Measurements from ENCODE around the gene EPHX1. TPM values are rescaled to one million over a fixed set of nuclear protein-coding genes. Genes with fewer than 3 reads are reported as not detected.
"Not testable (repeated sequence)": the region's sequence is repeated elsewhere in the genome, so short reads cannot be mapped to it uniquely, and the experiment has no call there.

The EPHX1 gene
- total and polyA plus RNA-seq, 7 donors, result 19.4 to 209 (median 95.8) TPM

DNA sequence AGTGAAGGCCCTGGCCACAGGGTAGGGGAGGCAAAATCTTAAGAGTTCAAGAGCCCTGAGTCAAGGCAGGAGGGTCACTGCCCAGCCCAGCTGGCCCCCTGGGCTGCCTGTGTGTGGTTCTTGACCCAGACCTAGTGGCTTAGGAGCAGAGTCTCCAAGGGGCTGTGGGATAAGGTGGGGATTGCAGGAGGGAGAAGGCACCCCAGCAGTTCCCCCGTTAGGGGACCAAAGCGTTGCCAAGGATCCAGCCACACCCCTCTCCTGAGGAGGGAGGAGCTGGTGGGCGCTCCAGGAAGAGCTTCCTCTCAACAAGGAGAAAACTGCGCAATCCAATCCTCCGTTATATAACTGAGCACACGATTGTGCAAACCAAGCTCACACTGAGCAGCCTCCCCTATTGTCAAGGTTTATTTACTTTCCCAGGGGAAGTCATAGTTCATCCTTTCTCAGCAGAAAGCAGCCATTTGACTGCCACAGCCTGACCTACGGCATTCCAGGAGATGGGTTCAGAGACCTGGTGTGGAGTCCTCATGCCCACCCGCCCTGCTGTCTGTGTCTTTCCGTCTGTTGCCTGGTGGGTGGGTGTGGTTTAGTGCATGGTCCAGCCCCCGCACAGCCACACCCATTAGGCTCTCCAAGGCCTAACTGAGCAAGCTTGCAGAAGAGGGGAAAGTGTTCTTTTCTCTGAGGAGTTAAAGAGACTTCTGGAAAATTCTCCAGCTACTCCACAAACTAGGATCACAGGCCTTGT, 3.5 kb downstream of the EPHX1 start:
- TF ChIP-seq, protein P1, sequence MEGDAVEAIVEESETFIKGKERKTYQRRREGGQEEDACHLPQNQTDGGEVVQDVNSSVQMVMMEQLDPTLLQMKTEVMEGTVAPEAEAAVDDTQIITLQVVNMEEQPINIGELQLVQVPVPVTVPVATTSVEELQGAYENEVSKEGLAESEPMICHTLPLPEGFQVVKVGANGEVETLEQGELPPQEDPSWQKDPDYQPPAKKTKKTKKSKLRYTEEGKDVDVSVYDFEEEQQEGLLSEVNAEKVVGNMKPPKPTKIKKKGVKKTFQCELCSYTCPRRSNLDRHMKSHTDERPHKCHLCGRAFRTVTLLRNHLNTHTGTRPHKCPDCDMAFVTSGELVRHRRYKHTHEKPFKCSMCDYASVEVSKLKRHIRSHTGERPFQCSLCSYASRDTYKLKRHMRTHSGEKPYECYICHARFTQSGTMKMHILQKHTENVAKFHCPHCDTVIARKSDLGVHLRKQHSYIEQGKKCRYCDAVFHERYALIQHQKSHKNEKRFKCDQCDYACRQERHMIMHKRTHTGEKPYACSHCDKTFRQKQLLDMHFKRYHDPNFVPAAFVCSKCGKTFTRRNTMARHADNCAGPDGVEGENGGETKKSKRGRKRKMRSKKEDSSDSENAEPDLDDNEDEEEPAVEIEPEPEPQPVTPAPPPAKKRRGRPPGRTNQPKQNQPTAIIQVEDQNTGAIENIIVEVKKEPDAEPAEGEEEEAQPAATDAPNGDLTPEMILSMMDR (IDR thresholded peaks at IDR 0.05), result no peak
- Histone ChIP-seq H3K27me3 (ENCODE audit: insufficient read depth in 3 of 3, low read length in 2 of 3) (no peaks in the 10 kb centered on the region), H3K4me3 (peak overlapping the region; percentile 90), H3K4me1 (peaks cover 69% of the 10 kb centered on the region), H3K9me3 (no peaks in the 10 kb centered on the region), H3K27ac (peak overlapping the region; percentile 90), H3K36me3 (ENCODE audit: insufficient read depth in 1 of 2, low read depth in 1 of 2) (no peaks in the 10 kb centered on the region)
- DNase-seq (peak; percentile 61 to 80), ATAC-seq (peak in 1 of 4 donors; percentile 16)
- 48 to 61% (median 50%) methylated on average over 10 of the region's 10 CpGs for WGBS, 3 donors
- intact Hi-C loops (cut with DNase I), result loop anchor here (5.0 kb wide), 1 partner anchor 36 kb away; the partner anchor contains the start of gene SRP9 (in 2 of the 2)

DNA sequence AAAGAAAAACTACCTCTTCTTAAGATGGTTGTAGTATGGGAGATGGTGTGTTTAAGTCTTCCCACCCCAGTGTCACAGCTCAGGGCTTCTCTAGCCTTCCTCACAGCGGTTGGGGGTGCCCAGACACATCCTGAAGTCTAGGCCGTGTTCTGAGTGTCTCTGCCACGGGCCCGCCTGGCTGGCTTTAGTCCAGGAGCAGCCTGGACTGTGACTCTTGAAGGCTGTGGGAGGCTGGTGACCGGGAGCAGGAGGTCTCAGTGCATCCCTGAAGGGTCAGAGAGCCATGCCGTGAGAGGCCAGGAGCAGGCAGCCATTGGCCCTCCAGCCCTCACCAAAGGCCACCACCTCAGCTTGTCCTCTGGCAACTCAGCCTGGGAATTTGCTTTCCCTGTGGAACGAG, 4.5 kb downstream of the EPHX1 start:
- DNase-seq, result peak in 1 of 2 donors; percentile 52
- no peaks in the 10 kb centered on the region for H3K9me3 ChIP-seq
- H3K27ac ChIP-seq, result peak overlapping the region; percentile 90

DNA sequence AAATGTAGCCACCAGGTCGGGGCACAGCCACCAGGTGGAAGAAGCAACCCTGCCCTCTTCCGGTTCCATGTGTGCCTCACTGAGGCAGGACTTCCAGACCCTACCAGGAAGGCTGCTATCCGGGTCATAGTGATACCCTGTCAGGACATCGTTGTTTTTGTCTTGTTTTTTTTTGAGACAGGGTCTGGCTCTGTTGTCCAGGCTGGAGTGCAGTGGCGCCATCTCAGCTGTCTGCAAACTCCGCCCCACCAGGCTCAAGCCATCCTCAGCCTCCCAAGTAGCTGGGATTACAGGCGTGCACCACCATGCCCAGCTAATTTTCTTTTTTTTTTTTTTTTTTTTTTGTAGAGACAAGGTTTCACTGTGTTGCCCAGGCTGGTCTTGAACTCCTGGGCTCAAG, 5.2 kb downstream of the EPHX1 start:
- not testable (repeated sequence) for DNase-seq; H3K4me3 ChIP-seq; ATAC-seq; H3K36me3 ChIP-seq (ENCODE audit: insufficient read depth in 1 of 2, low read depth in 1 of 2); H3K27me3 ChIP-seq (ENCODE audit: insufficient read depth in 3 of 3, low read length in 2 of 3); H3K9me3 ChIP-seq
- H3K4me1 ChIP-seq, result peaks cover 78% of the 10 kb centered on the region
- intact Hi-C loops (cut with DNase I), result loop anchor here in 1 of 2 donors (5.0 kb wide), 1 partner anchor 163 kb away; the partner anchor contains the start of gene ENAH
- WGBS, 3 donors, result 82 to 86% (median 84%) methylated on average over 6 to 7 of the region's 7 CpGs
- H3K27ac ChIP-seq, result peak overlapping the region; percentile 90

More for the DNA sequence above, 4.5 kb downstream of the EPHX1 start:
- intact Hi-C loops (cut with DNase I), result loop anchor here (5.0 kb wide), 1 partner anchor 37 kb away; the partner anchor contains the start of gene SRP9 (in 2 of the 2)
- TF ChIP-seq, protein P1 (IDR thresholded peaks at IDR 0.05), result no peak
- WGBS, 3 donors, result 53 to 67% (median 54%) methylated on average over 7 of the region's 7 CpGs
- no peak overlapping the region for H3K4me3 ChIP-seq
- ATAC-seq, result no peak
- peaks cover 72% of the 10 kb centered on the region for H3K4me1 ChIP-seq
- no peaks in the 10 kb centered on the region for H3K27me3 ChIP-seq (ENCODE audit: insufficient read depth in 3 of 3, low read length in 2 of 3)
- H3K36me3 ChIP-seq (ENCODE audit: insufficient read depth in 1 of 2, low read depth in 1 of 2), result no peaks in the 10 kb centered on the region

DNA sequence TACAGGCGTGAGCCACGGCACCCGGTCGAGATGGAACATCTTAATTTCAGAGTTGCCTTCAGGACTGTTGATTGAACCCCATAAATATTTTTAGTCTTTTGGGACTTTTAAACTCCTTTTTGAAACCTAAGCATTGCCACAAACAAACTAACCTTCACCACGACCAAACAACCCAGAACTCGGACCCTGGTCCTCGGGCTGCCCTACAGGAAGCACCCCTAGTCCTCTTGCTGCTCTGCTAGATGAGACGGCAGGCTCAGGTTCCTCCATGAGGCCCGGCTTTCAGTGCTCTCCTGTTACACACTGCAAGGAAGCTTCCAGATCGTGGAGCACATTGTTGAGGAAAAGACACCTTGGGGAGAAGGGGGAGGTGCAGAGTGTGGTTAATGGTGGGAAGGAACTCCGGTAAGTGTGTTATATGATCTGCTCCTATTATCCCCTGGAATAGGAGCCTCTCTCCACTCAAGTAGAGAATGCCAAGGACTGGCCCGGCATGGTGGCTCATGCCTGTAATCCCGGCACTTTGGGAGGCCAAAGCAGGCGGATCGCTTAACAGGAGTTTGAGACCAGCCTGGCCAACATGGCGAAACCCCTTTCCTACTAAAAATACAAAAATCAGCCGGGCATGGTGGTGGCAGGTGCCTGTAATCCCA, 5.7 kb downstream of the EPHX1 start:
- H3K4me1 ChIP-seq, result peaks cover 78% of the 10 kb centered on the region
- 48 to 70% (median 53%) methylated on average over 17 of the region's 17 CpGs for WGBS, 3 donors
- H3K9me3 ChIP-seq, result no peaks in the 10 kb centered on the region
- no peaks in the 10 kb centered on the region for H3K36me3 ChIP-seq (ENCODE audit: insufficient read depth in 1 of 2, low read depth in 1 of 2)
- DNase-seq (no peak), ATAC-seq (peak in 3 of 4 donors; percentile 40 to 43 (median 42))
- TF ChIP-seq, protein P1 (IDR thresholded peaks at IDR 0.05), result no peak
- intact Hi-C loops (cut with DNase I), result loop anchor here in 1 of 2 donors (5.0 kb wide), 1 partner anchor 163 kb away; the partner anchor contains the start of gene ENAH
- no peaks in the 10 kb centered on the region for H3K27me3 ChIP-seq (ENCODE audit: insufficient read depth in 3 of 3, low read length in 2 of 3)
- H3K4me3 ChIP-seq, result no peak overlapping the region
- peak overlapping the region; percentile 90 for H3K27ac ChIP-seq
